HUES48 (cell line): ENCODE data around the gene GYPB.
"Not testable (repeated sequence)": the region's sequence is repeated elsewhere in the genome, so short reads cannot be mapped to it uniquely, and the experiment has no call there.

ENCODE experiments used
- H3K27ac ChIP-seq: one replicate; pipeline ENCODE4 v1.7.0; 2013; ENCODE audit warnings: low read depth, low read length, inconsistent platforms
- H3K27me3 ChIP-seq: 2 replicates; pipeline ENCODE4 v1.6.1; 2013; ENCODE audit warnings: mild to moderate bottlenecking, low read length; ENCODE audit not compliant: control insufficient read depth, insufficient read depth
- H3K36me3 ChIP-seq: 2 replicates; pipeline ENCODE4 v1.6.1; 2013; ENCODE audit warnings: low read length; ENCODE audit not compliant: control insufficient read depth, insufficient read depth
- H3K4me1 ChIP-seq: 2 replicates; pipeline ENCODE4 v1.6.1; 2013; ENCODE audit warnings: mild to moderate bottlenecking, low read length; ENCODE audit not compliant: control insufficient read depth, insufficient read depth
- H3K4me3 ChIP-seq: 2 replicates; pipeline ENCODE4 v1.5.1; 2013; ENCODE audit warnings: mild to moderate bottlenecking, low read depth, low read length
- H3K9ac ChIP-seq: 2 replicates; pipeline ENCODE4 v1.6.1; 2013; ENCODE audit warnings: mild to moderate bottlenecking, low read depth, low read length, moderate library complexity
- H3K9me3 ChIP-seq: 2 replicates; pipeline ENCODE4 v1.6.1; 2013; ENCODE audit warnings: low read length; ENCODE audit not compliant: control insufficient read depth, insufficient read depth

Gene GYPB

GRCh38 chr4:144007960-144008359 lies 11.2 kb downstream of the GYPB start:
- H3K4me3 ChIP-seq, H3K36me3 ChIP-seq, H3K9ac ChIP-seq, H3K27ac ChIP-seq, H3K4me1 ChIP-seq, H3K27me3 ChIP-seq, H3K9me3 ChIP-seq: not testable (repeated sequence)

GRCh38 chr4:144006200-144006803 lies 12.9 kb downstream of the GYPB start:
- not testable (repeated sequence) for H3K9me3 ChIP-seq, H3K4me3 ChIP-seq, H3K4me1 ChIP-seq, H3K27me3 ChIP-seq, H3K9ac ChIP-seq, H3K36me3 ChIP-seq, H3K27ac ChIP-seq

- H3K27me3 ChIP-seq, H3K9me3 ChIP-seq, H3K27ac ChIP-seq, H3K4me3 ChIP-seq, H3K9ac ChIP-seq, H3K36me3 ChIP-seq, H3K4me1 ChIP-seq: not testable (repeated sequence)
Observed at GRCh38 chr4:144005558-144005953, 13.6 kb downstream of the GYPB start.

GRCh38 chr4:144004868-144005557 lies 14.2 kb downstream of the GYPB start:
- H3K9ac ChIP-seq, H3K4me1 ChIP-seq, H3K9me3 ChIP-seq, H3K4me3 ChIP-seq, H3K27ac ChIP-seq, H3K27me3 ChIP-seq, H3K36me3 ChIP-seq: not testable (repeated sequence)

DNA sequence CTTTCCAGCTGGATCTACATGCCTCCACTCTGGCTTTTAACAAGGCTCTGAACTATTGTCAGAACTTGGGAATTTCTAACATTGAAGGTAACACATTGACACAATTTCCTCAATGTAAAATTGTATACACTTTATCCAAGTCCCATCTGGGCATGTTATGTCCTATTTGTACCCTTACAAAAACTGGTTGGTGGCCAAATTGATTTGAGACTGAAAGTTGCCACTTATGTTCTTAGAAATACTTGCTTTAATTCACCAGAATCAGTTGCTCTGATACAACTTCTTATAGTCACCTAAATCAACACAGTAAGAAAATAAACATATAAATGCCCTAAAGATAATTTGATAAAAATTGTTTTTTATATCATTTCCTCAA lies 15.3 kb downstream of the GYPB start:
- not testable (repeated sequence) for H3K27ac ChIP-seq, H3K9ac ChIP-seq, H3K9me3 ChIP-seq, H3K27me3 ChIP-seq, H3K4me1 ChIP-seq, H3K36me3 ChIP-seq, H3K4me3 ChIP-seq

GRCh38 chr4:144003205-144003889 lies 15.8 kb downstream of the GYPB start:
- not testable (repeated sequence) for H3K4me1 ChIP-seq, H3K9ac ChIP-seq, H3K9me3 ChIP-seq, H3K4me3 ChIP-seq, H3K36me3 ChIP-seq, H3K27ac ChIP-seq, H3K27me3 ChIP-seq

DNA sequence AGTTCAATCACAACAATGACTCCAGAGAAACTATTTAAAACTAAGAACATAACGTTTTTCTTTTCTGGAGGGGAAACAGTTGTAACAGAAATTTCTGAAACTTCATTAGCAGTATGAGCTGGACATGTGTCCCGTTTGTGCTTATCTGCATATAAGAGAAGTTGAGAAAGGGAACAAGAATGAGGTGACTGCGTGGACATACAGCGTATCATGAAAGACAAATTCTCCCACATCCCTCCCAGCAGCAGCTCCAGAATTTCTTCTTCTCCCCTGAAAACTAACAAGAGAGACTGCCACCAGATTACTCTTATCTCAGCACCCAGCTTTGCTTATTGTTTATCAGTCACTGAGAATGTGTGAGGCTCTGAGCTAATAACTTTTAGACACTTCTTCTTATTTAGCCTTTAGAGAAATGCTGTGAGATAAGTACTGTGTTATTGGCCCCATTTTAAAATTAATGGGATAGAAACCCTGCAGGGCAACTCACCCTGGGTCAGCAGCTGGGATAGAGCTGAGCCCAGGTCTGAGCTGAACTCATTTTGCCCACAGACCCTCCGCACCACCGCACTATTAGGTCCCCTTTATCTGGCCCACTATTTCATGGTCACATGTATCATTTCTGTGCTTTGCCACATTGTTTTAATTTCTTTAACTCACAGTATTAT lies 18.7 kb downstream of the GYPB start:
- H3K4me1 ChIP-seq, H3K9ac ChIP-seq, H3K9me3 ChIP-seq, H3K27me3 ChIP-seq, H3K36me3 ChIP-seq, H3K27ac ChIP-seq, H3K4me3 ChIP-seq: not testable (repeated sequence)

GRCh38 chr4:143996193-143996592 lies 23.0 kb downstream of the GYPB start:
- not testable (repeated sequence) for H3K9ac ChIP-seq, H3K4me3 ChIP-seq, H3K9me3 ChIP-seq, H3K27ac ChIP-seq, H3K27me3 ChIP-seq, H3K4me1 ChIP-seq, H3K36me3 ChIP-seq

- H3K9ac ChIP-seq, H3K4me1 ChIP-seq, H3K4me3 ChIP-seq, H3K36me3 ChIP-seq, H3K27ac ChIP-seq, H3K27me3 ChIP-seq, H3K9me3 ChIP-seq: not testable (repeated sequence)
Observed at GRCh38 chr4:143991761-143992160, 27.4 kb downstream of the GYPB start.

DNA sequence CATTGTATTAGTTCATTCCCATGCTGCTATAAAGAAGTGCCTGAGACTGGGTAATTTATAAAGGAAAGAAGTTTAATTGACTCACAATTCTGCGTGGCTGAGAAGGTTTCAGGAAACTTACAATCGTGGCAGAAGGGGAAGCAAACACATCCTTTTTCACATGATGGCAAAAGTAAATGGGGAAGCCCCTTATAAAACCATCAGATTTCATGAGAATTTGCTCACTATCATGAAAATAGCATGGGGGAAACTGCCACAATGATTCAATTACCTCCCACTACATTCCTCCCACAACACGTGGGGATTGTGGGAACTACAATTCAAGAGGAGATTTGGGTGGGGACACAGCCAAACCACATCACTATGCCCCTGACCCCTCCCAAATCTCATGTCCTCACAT lies 28.5 kb downstream of the GYPB start:
- H3K4me3 ChIP-seq, H3K36me3 ChIP-seq, H3K9ac ChIP-seq, H3K27me3 ChIP-seq, H3K9me3 ChIP-seq, H3K27ac ChIP-seq: not testable (repeated sequence)
- peaks cover 11% of the 10 kb centered on the region for H3K4me1 ChIP-seq

GRCh38 chr4:143986180-143986579 lies 33.0 kb downstream of the GYPB start:
- Histone ChIP-seq H3K9me3 (no peaks in the 10 kb centered on the region), H3K9ac (peak overlapping the region; percentile 56; the same call in 1 of the 2 replicates), H3K27ac (peak overlapping the region; percentile 92), H3K4me1 (peaks cover 20% of the 10 kb centered on the region), H3K27me3 (no peaks in the 10 kb centered on the region), H3K36me3 (no peaks in the 10 kb centered on the region), H3K4me3 (no peak overlapping the region)
